GM19023 (cell line): Measurements from ENCODE around the gene ABO.
"Not testable (repeated sequence)": the region's sequence is repeated elsewhere in the genome, so short reads cannot be mapped to it uniquely, and the experiment has no call there.

Source experiments
- ATAC-seq: cut with Tn5 transposase; IDR thresholded peaks from one replicate; pipeline ENCODE4 v1.9.1; 2021; ENCODE audit warnings: mild to moderate bottlenecking, moderate library complexity; ENCODE audit not compliant: unreplicated experiment

ABO gene

GRCh38 chr9:133264235-133264764, 10.7 kb downstream of the ABO start:
- no peak for ATAC-seq

GRCh38 chr9:133263557-133263956, 11.4 kb downstream of the ABO start:
- no peak for ATAC-seq

- ATAC-seq: no peak
These were observed 12.8 kb downstream of the ABO start for GRCh38 chr9:133262226-133262625.

GRCh38 chr9:133261753-133262120, 13.3 kb downstream of the ABO start:
- no peak for ATAC-seq

- no peak for ATAC-seq
These were observed 13.8 kb downstream of the ABO start for GRCh38 chr9:133261103-133261752.

- no peak for ATAC-seq
These were observed 14.5 kb downstream of the ABO start for GRCh38 chr9:133260334-133261102.

GRCh38 chr9:133258061-133259015, 16.7 kb downstream of the ABO start:
- no peak for ATAC-seq

GRCh38 chr9:133257465-133257956, 17.5 kb downstream of the ABO start:
- ATAC-seq: no peak

- ATAC-seq: no peak
These were observed 18.3 kb downstream of the ABO start for GRCh38 chr9:133256686-133257091.

GRCh38 chr9:133256136-133256461, 18.9 kb downstream of the ABO start:
- no peak for ATAC-seq

- no peak for ATAC-seq
These were observed 19.4 kb downstream of the ABO start for GRCh38 chr9:133255371-133256135.

- ATAC-seq: no peak
These were observed 20.5 kb downstream of the ABO start for GRCh38 chr9:133254471-133254870.

- no peak for ATAC-seq
These were observed 21.7 kb downstream of the ABO start for GRCh38 chr9:133253268-133253667.

- ATAC-seq: no peak
These were observed 22.5 kb downstream of the ABO start for GRCh38 chr9:133252301-133253020.

GRCh38 chr9:133251773-133252172, 23.2 kb downstream of the ABO start:
- no peak for ATAC-seq

- ATAC-seq: not testable (repeated sequence)
These were observed 23.8 kb downstream of the ABO start for GRCh38 chr9:133251221-133251620.

GRCh38 chr9:133250741-133251170, 24.2 kb downstream of the ABO start:
- no peak for ATAC-seq

- no peak for ATAC-seq
These were observed 25.7 kb downstream of the ABO start for GRCh38 chr9:133249337-133249736.

GRCh38 chr9:133248726-133249295, 26.2 kb downstream of the ABO start:
- no peak for ATAC-seq
